WTC11 (cell line): ENCODE measurements around the gene P4HB. TPM values are rescaled to one million over a fixed set of nuclear protein-coding genes. Genes with fewer than 3 reads are reported as not detected.

ENCODE experiments used
- ATAC-seq: fragments of 200-7000 bp; cut with Tn5 transposase; 2 replicates; pipeline ENCODE4 v1.10.0; 2021; ENCODE audit warnings: mild to moderate bottlenecking, moderate library complexity
- CTCF ChIA-PET: fragments of 300-600 bp; sonication (Branson Sonifier 250); formaldehyde crosslinking; loops from one replicate; lab custom pipeline; 2021; ENCODE audit warnings: antibody characterized with exemption; lab: Charles Lee
- POLR2A ChIA-PET: fragments of 350-600 bp; sonication (Branson Sonifier 250); formaldehyde crosslinking; loops from one replicate; lab custom pipeline; 2021; ENCODE audit warnings: antibody characterized with exemption; lab: Charles Lee
- DNase-seq: peaks from one replicate; pipeline ENCODE4 v3.0.0; 2021; ENCODE audit warnings: low spot score
- H3K27ac Mint-ChIP-seq: 2 replicates; pipeline ENCODE4 v1.8.0; 2021; ENCODE audit warnings: mixed read lengths
- H3K27me3 Mint-ChIP-seq: 2 replicates; pipeline ENCODE4 v1.8.0; 2021; ENCODE audit warnings: low read depth, mild to moderate bottlenecking, moderate library complexity, mixed read lengths
- H3K36me3 Mint-ChIP-seq: 2 replicates; pipeline ENCODE4 v1.8.0; 2021; ENCODE audit warnings: mixed read lengths
- H3K4me1 Mint-ChIP-seq: 2 replicates; pipeline ENCODE4 v1.8.0; 2022; ENCODE audit warnings: mixed read lengths
- H3K4me3 Mint-ChIP-seq: 2 replicates; pipeline ENCODE4 v1.8.0; 2021; ENCODE audit warnings: mild to moderate bottlenecking, moderate library complexity, mixed read lengths
- H3K9me3 Mint-ChIP-seq: 2 replicates; pipeline ENCODE4 v1.8.0; 2021; ENCODE audit warnings: mixed read lengths
- ARID4B ChIP-seq: sonication (generic); formaldehyde crosslinking; IDR thresholded peaks from 2 replicates; pipeline ENCODE4 v1.8.0; 2023; ENCODE audit warnings: missing genetic modification reagents, mild to moderate bottlenecking, borderline replicate concordance
- ATF1 ChIP-seq: sonication (generic); formaldehyde crosslinking; IDR thresholded peaks from 2 replicates; pipeline ENCODE4 v1.8.1; 2023; ENCODE audit warnings: mild to moderate bottlenecking, moderate library complexity, missing genetic modification reagents
- CDX4 ChIP-seq: fragments of 250-450 bp; sonication (Bioruptor Pico); IDR thresholded peaks from 2 replicates; pipeline ENCODE4 v1.9.0; 2021; ENCODE audit warnings: moderate library complexity, mild to moderate bottlenecking, inconsistent platforms, borderline replicate concordance
- ESRRA ChIP-seq: sonication (generic); formaldehyde crosslinking; IDR thresholded peaks from 2 replicates; pipeline ENCODE4 v1.8.1; 2022; ENCODE audit warnings: mild to moderate bottlenecking, missing genetic modification reagents, borderline replicate concordance
- FOXJ3 ChIP-seq: sonication (generic); formaldehyde crosslinking; IDR thresholded peaks from 2 replicates; pipeline ENCODE4 v1.9.0; 2021; ENCODE audit warnings: missing genetic modification reagents, mild to moderate bottlenecking, borderline replicate concordance
- FOXP1 ChIP-seq: sonication (generic); formaldehyde crosslinking; IDR thresholded peaks from 2 replicates; pipeline ENCODE4 v1.8.0; 2022; ENCODE audit warnings: missing genetic modification reagents, mild to moderate bottlenecking, moderate library complexity, borderline replicate concordance
- HMGA2 ChIP-seq: fragments of 250-450 bp; sonication (Bioruptor Pico); IDR thresholded peaks from 2 replicates; pipeline ENCODE4 v1.4.0; 2021; ENCODE audit warnings: mild to moderate bottlenecking, moderate library complexity
- NR1H2 ChIP-seq: sonication (generic); formaldehyde crosslinking; IDR thresholded peaks from 2 replicates; pipeline ENCODE4 v1.9.0; 2021; ENCODE audit warnings: mild to moderate bottlenecking, moderate library complexity, missing genetic modification reagents
- PRRX2 ChIP-seq: fragments of 250-450 bp; sonication (Bioruptor Pico); IDR thresholded peaks from 2 replicates; pipeline ENCODE4 v1.8.0; 2021; ENCODE audit warnings: mild to moderate bottlenecking
- TP53 ChIP-seq: sonication (generic); formaldehyde crosslinking; IDR thresholded peaks from 2 replicates; pipeline ENCODE4 v1.8.1; 2023; ENCODE audit warnings: mild to moderate bottlenecking, missing genetic modification reagents
- ZNF317 ChIP-seq: sonication (generic); formaldehyde crosslinking; IDR thresholded peaks from 2 replicates; pipeline ENCODE4 v1.8.1; 2023; ENCODE audit warnings: low read depth, mild to moderate bottlenecking, moderate library complexity, missing genetic modification reagents, borderline replicate concordance
- ZNF423 ChIP-seq: fragments of 250-450 bp; sonication (Bioruptor Pico); IDR thresholded peaks from 2 replicates; pipeline ENCODE4 v2.1.2; 2022; ENCODE audit warnings: mild to moderate bottlenecking, moderate library complexity
- total RNA-seq: library from RNA; stranded (reverse); gene quantifications from 3 replicates; pipeline ENCODE4 v1.2.3, GENCODE V29; 2021
- TF ChIP-seq, protein P1 (sequence below): sonication (generic); formaldehyde crosslinking; conservative IDR thresholded peaks from 2 replicates; pipeline ENCODE4 v1.8.1; 2022; ENCODE audit warnings: mild to moderate bottlenecking, missing genetic modification reagents
- TF ChIP-seq, protein P2 (sequence below): sonication (generic); formaldehyde crosslinking; IDR thresholded peaks from 2 replicates; pipeline ENCODE4 v1.8.1; 2022; ENCODE audit warnings: missing genetic modification reagents, borderline replicate concordance
- TF ChIP-seq, protein P3 (sequence below): sonication (generic); formaldehyde crosslinking; IDR thresholded peaks from 2 replicates; pipeline ENCODE4 v1.8.1; 2023; ENCODE audit warnings: mild to moderate bottlenecking, missing genetic modification reagents, moderate library complexity
- TF ChIP-seq, protein P4 (sequence below): sonication (generic); formaldehyde crosslinking; IDR thresholded peaks from 2 replicates; pipeline ENCODE4 v1.8.1; 2022; ENCODE audit warnings: low read depth, missing genetic modification reagents, borderline replicate concordance

The P4HB gene
- total RNA-seq, 1 experiment from 2014 or later, result 380 TPM

DNA sequence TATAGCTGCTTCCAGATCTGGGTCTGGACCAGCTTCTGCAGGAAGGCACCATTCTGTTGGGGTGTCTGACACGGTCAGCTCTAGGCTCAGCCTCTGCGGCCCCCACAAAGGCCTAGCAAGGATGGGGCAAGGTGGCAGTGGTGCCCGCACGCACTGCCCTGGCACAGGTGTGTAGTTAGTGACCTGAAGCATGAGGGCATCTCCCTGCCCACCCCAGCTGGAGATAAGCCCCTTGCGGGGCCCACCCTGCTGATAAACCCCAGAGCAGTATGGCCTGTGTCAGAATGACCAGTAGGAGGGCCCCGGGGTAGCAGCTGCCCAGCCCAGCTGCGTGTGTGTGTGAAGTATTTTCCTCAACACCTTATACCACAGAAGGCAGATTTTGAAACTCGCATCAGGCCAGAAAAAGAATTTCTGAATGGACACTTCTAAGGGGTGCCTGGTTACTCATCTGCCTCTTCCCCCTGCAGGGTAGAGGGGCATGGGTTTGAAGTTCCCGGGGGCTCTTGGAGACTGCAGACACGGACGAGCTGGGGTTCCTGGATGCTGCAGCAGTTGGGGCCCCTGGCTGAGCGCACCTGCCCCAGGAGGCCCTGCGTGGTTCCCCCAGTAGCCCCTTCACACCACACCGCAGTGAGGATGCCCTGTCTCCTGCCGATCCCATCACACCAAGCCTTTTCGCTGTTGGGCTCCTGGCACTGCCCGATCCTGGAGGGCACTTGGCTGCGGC lies 6.3 kb upstream of the P4HB start (continued):
- TF ChIP-seq CDX4 (CRISPR knock-in tag) (no peak), ESRRA (no peak)

GRCh38 chr17:81865733-81866439 lies 5.6 kb upstream of the P4HB start:
- POLR2A ChIA-PET, result interaction anchor here (1.1 to 1.9 kb wide), 2 partner anchors 15 to 155 kb away, joined by 4 to 5 read pairs; no protein-coding TSS in a partner anchor
- no peak overlapping the region for H3K4me3 Mint-ChIP-seq
- no peak for ATAC-seq

More at GRCh38 chr17:81865733-81866439, 5.6 kb upstream of the P4HB start:
- DNase-seq, result no peak
- H3K9me3 Mint-ChIP-seq, result no peaks in the 10 kb centered on the region
- TF ChIP-seq ZNF423 (CRISPR knock-in tag), result no peak
- TF ChIP-seq, protein P1, sequence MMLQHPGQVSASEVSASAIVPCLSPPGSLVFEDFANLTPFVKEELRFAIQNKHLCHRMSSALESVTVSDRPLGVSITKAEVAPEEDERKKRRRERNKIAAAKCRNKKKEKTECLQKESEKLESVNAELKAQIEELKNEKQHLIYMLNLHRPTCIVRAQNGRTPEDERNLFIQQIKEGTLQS (CRISPR knock-in tag), result no peak
- no peak for TF ChIP-seq PRRX2 (CRISPR knock-in tag)
- TF ChIP-seq, protein P2, sequence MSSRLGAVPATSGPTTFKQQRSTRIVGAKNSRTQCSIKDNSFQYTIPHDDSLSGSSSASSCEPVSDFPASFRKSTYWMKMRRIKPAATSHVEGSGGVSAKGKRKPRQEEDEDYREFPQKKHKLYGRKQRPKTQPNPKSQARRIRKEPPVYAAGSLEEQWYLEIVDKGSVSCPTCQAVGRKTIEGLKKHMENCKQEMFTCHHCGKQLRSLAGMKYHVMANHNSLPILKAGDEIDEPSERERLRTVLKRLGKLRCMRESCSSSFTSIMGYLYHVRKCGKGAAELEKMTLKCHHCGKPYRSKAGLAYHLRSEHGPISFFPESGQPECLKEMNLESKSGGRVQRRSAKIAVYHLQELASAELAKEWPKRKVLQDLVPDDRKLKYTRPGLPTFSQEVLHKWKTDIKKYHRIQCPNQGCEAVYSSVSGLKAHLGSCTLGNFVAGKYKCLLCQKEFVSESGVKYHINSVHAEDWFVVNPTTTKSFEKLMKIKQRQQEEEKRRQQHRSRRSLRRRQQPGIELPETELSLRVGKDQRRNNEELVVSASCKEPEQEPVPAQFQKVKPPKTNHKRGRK, result no peak
- no peak for TF ChIP-seq ZNF317 (CRISPR knock-in tag)
- no peak for TF ChIP-seq ARID4B (CRISPR knock-in tag)
- no peak for TF ChIP-seq HMGA2 (CRISPR knock-in tag)
- TF ChIP-seq FOXP1 (CRISPR knock-in tag), result no peak
- no peak for TF ChIP-seq TP53
- TF ChIP-seq ATF1 (CRISPR knock-in tag), result no peak
- TF ChIP-seq NR1H2, result no peak
- TF ChIP-seq, protein P3, sequence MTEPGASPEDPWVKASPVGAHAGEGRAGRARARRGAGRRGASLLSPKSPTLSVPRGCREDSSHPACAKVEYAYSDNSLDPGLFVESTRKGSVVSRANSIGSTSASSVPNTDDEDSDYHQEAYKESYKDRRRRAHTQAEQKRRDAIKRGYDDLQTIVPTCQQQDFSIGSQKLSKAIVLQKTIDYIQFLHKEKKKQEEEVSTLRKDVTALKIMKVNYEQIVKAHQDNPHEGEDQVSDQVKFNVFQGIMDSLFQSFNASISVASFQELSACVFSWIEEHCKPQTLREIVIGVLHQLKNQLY (CRISPR knock-in tag), result no peak
- no peak for TF ChIP-seq FOXJ3 (CRISPR knock-in tag)
- TF ChIP-seq, protein P4, sequence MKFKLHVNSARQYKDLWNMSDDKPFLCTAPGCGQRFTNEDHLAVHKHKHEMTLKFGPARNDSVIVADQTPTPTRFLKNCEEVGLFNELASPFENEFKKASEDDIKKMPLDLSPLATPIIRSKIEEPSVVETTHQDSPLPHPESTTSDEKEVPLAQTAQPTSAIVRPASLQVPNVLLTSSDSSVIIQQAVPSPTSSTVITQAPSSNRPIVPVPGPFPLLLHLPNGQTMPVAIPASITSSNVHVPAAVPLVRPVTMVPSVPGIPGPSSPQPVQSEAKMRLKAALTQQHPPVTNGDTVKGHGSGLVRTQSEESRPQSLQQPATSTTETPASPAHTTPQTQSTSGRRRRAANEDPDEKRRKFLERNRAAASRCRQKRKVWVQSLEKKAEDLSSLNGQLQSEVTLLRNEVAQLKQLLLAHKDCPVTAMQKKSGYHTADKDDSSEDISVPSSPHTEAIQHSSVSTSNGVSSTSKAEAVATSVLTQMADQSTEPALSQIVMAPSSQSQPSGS, result no peak
- TF ChIP-seq, all 79 proteins: peak for 0
- H3K27me3 Mint-ChIP-seq, result no peaks in the 10 kb centered on the region
- peaks cover 18% of the 10 kb centered on the region for H3K36me3 Mint-ChIP-seq
- CTCF ChIA-PET, result interaction anchor here (1.1 kb wide), 1 partner anchor 62 kb away, joined by 3 read pairs; the partner anchor contains the start of gene MAFG
- H3K4me1 Mint-ChIP-seq, result peaks cover 34% of the 10 kb centered on the region
- H3K27ac Mint-ChIP-seq, result no peak overlapping the region
